A673 (cell line): ENCODE results near the gene LMO7.
"Not testable (repeated sequence)": the region's sequence is repeated elsewhere in the genome, so short reads cannot be mapped to it uniquely, and the experiment has no call there.

Experiments used
- CTCF ChIP-seq: fragments of 300-800, 200-600 bp; sonication (generic); conservative IDR thresholded peaks from 2 replicates; pipeline ENCODE4 v1.5.1; 2017; ENCODE audit warnings: low read depth, mild to moderate bottlenecking, antibody characterized with exemption, low read length, moderate library complexity, mixed read lengths
- EZH2 ChIP-seq: fragments of 200-600 bp; sonication (generic); IDR thresholded peaks from 2 replicates; pipeline ENCODE4 v1.6.1; 2017; ENCODE audit warnings: borderline replicate concordance, low read depth, mild to moderate bottlenecking, mixed read lengths, antibody characterized with exemption, low read length; ENCODE audit not compliant: poor library complexity, severe bottlenecking

GRCh38 chr13:75695908-75696307 is 59.8 kb downstream of the LMO7 start:
- TF ChIP-seq CTCF, result peak; percentile 82
- not testable (repeated sequence) for TF ChIP-seq EZH2
